IMR-90 (cell line): ENCODE results near the gene PGC. TPM values are rescaled to one million over a fixed set of nuclear protein-coding genes. Genes with fewer than 3 reads are reported as not detected.

Source experiments
- ATAC-seq: fragments of 200-7000 bp; cut with Tn5 transposase; 2 replicates; pipeline ENCODE4 v1.9.1; 2020; ENCODE audit warnings: low read depth, mild to moderate bottlenecking, moderate library complexity
- BruUV-seq: library from RNA; stranded (reverse); fragments of 400-500 nt; replicated peaks from 2 replicates; lab custom pipeline; 2021; lab: Mats Ljungman, UMichigan
- CTCF ChIA-PET: fragments of 300-600 bp; formaldehyde crosslinking; extraction: SDS; loops from one replicate; lab custom pipeline; 2021; ENCODE audit warnings: antibody characterized with exemption; lab: Yijun Ruan, JAX
- POLR2A ChIA-PET: fragments of 300-600 bp; sonication (Branson Sonifier 250); formaldehyde crosslinking; loops from one replicate; lab custom pipeline; 2022; ENCODE audit warnings: antibody characterized with exemption; ENCODE audit not compliant: unreplicated experiment; lab: Charles Lee
- DNase-seq: peaks from one replicate; pipeline ENCODE4 v3.0.0; 2013
- H2AFZ ChIP-seq: replicated peaks from 2 replicates; pipeline ENCODE3; 2013; ENCODE audit warnings: low read length, mild to moderate bottlenecking; ENCODE audit not compliant: poor library complexity
- H2AK5ac ChIP-seq: 2 replicates; pipeline ENCODE4 v1.6.1; 2013; ENCODE audit warnings: low read depth, low read length, inconsistent platforms
- H2AK9ac ChIP-seq: replicated peaks from 2 replicates; pipeline ENCODE3; 2013; ENCODE audit warnings: mild to moderate bottlenecking, low read depth, low read length, moderate library complexity; ENCODE audit not compliant: poor library complexity
- H2BK120ac ChIP-seq: 2 replicates; pipeline ENCODE4 v1.6.1; 2013; ENCODE audit warnings: low read depth, low read length, inconsistent platforms
- H2BK15ac ChIP-seq: 3 replicates; pipeline ENCODE4 v1.6.1; 2013; ENCODE audit warnings: low read depth, low read length, inconsistent platforms
- H2BK20ac ChIP-seq: 2 replicates; pipeline ENCODE4 v1.6.1; 2013; ENCODE audit warnings: low read depth, mild to moderate bottlenecking, inconsistent platforms, low read length, moderate library complexity
- H2BK5ac ChIP-seq: 2 replicates; pipeline ENCODE4 v1.6.1; 2013; ENCODE audit warnings: mild to moderate bottlenecking, low read depth, low read length, inconsistent platforms; ENCODE audit not compliant: poor library complexity, severe bottlenecking
- H3K14ac ChIP-seq: replicated peaks from 2 replicates; pipeline ENCODE4 v1.6.1; 2013; ENCODE audit warnings: low read depth, low read length, inconsistent platforms
- H3K18ac ChIP-seq: 2 replicates; pipeline ENCODE4 v1.6.1; 2013; ENCODE audit warnings: low read depth, low read length, control low read depth
- H3K23ac ChIP-seq: 2 replicates; pipeline ENCODE4 v1.6.1; 2013; ENCODE audit warnings: low read depth, low read length, inconsistent platforms
- H3K27ac ChIP-seq: 2 replicates; pipeline ENCODE4 v1.5.1; 2013; ENCODE audit warnings: mild to moderate bottlenecking, control low read depth, low read length; ENCODE audit not compliant: insufficient read depth
- H3K27me3 ChIP-seq: 2 replicates; pipeline ENCODE4 v1.6.1; 2013; ENCODE audit warnings: low read length; ENCODE audit not compliant: control insufficient read depth, insufficient read depth
- H3K36me3 ChIP-seq: 2 replicates; pipeline ENCODE4 v1.6.1; 2013; ENCODE audit warnings: low read length, mixed read lengths; ENCODE audit not compliant: control insufficient read depth, insufficient read depth
- H3K4ac ChIP-seq: 2 replicates; pipeline ENCODE4 v1.6.1; 2013; ENCODE audit warnings: low read depth, low read length, inconsistent platforms
- H3K4me1 ChIP-seq: 2 replicates; pipeline ENCODE4 v1.6.1; 2013; ENCODE audit warnings: low read length, mixed read lengths; ENCODE audit not compliant: control insufficient read depth, insufficient read depth
- H3K4me2 ChIP-seq: 2 replicates; pipeline ENCODE4 v1.6.1; 2013; ENCODE audit warnings: low read depth, mild to moderate bottlenecking, control low read depth, low read length, moderate library complexity
- H3K4me3 ChIP-seq: 2 replicates; pipeline ENCODE4 v1.5.1; 2013; ENCODE audit warnings: low read depth, mild to moderate bottlenecking, control low read depth, low read length, moderate library complexity; ENCODE audit not compliant: insufficient read depth
- H3K56ac ChIP-seq: 2 replicates; pipeline ENCODE4 v1.6.1; 2013; ENCODE audit warnings: low read length, inconsistent platforms; ENCODE audit not compliant: insufficient read depth; ENCODE audit errors: extremely low read depth
- H3K79me1 ChIP-seq, 2 experiments: 2 replicates each; pipeline ENCODE4 v1.6.1; 2013; ENCODE audit warnings: low read length in 2 of 2, inconsistent platforms in 1 of 2, low read depth in 1 of 2
- H3K9ac ChIP-seq: 2 replicates; pipeline ENCODE4 v1.6.1; 2013; ENCODE audit warnings: low read depth, low read length, control low read depth
- H3K9me1 ChIP-seq: 2 replicates; pipeline ENCODE4 v1.6.1; 2013; ENCODE audit warnings: low read length, inconsistent platforms; ENCODE audit not compliant: insufficient read depth
- H3K9me3 ChIP-seq: 2 replicates; pipeline ENCODE4 v1.6.1; 2013; ENCODE audit warnings: low read length; ENCODE audit not compliant: control insufficient read depth, insufficient read depth
- H4K20me1 ChIP-seq: 2 replicates; pipeline ENCODE4 v1.6.1; 2013; ENCODE audit warnings: low read length, inconsistent platforms; ENCODE audit not compliant: insufficient read depth
- H4K5ac ChIP-seq: 2 replicates; pipeline ENCODE4 v1.6.1; 2013; ENCODE audit warnings: mild to moderate bottlenecking, low read depth, low read length, control low read depth
- H4K8ac ChIP-seq, 2 experiments: 2 replicates each; pipeline ENCODE4 v1.6.1; 2013; ENCODE audit warnings: low read depth in 2 of 2, low read length in 2 of 2, control low read depth in 1 of 2, inconsistent platforms in 1 of 2
- H4K91ac ChIP-seq: 2 replicates; pipeline ENCODE4 v1.6.1; 2013; ENCODE audit warnings: low read depth, low read length, inconsistent platforms; ENCODE audit not compliant: insufficient read depth
- BHLHE40 ChIP-seq: fragments of 150-350 bp; IDR thresholded peaks from 2 replicates; pipeline ENCODE4 v1.6.1; 2016; ENCODE audit warnings: mild to moderate bottlenecking, low read depth, low read length
- CEBPB ChIP-seq: IDR thresholded peaks from 2 replicates; pipeline ENCODE4 v1.6.1; 2012; ENCODE audit warnings: low read depth, low read length, improper control_type of control experiment
- CHD1 ChIP-seq: IDR thresholded peaks from 2 replicates; pipeline ENCODE4 v1.6.1; 2012; ENCODE audit warnings: low read depth, low read length, improper control_type of control experiment
- CTCF ChIP-seq: conservative IDR thresholded peaks from 2 replicates; pipeline ENCODE4 v1.5.1; 2012; ENCODE audit warnings: mild to moderate bottlenecking, low read depth, low read length, improper control_type of control experiment
- ELK1 ChIP-seq: fragments of 150-350 bp; IDR thresholded peaks from 2 replicates; pipeline ENCODE4 v1.6.1; 2016; ENCODE audit warnings: low read depth, mild to moderate bottlenecking, low read length, moderate library complexity, borderline replicate concordance
- FOS ChIP-seq: fragments of 150-350 bp; IDR thresholded peaks from 2 replicates; pipeline ENCODE4 v1.6.1; 2016; ENCODE audit warnings: low read depth, low read length
- MAFK ChIP-seq: IDR thresholded peaks from 2 replicates; pipeline ENCODE4 v1.6.1; 2012; ENCODE audit warnings: low read depth, low read length, improper control_type of control experiment
- MAZ ChIP-seq: IDR thresholded peaks from 2 replicates; pipeline ENCODE4 v1.6.1; 2012; ENCODE audit warnings: low read depth, mild to moderate bottlenecking, low read length, improper control_type of control experiment, moderate library complexity, borderline replicate concordance
- MXI1 ChIP-seq: IDR thresholded peaks from 2 replicates; pipeline ENCODE4 v1.6.1; 2012; ENCODE audit warnings: low read depth, mild to moderate bottlenecking, low read length, moderate library complexity, borderline replicate concordance
- NFE2L2 ChIP-seq: fragments of 150-350 bp; IDR thresholded peaks from 2 replicates; pipeline ENCODE4 v1.6.1; 2016; ENCODE audit warnings: low read depth, mild to moderate bottlenecking, low read length
- POLR2A ChIP-seq: IDR thresholded peaks from 2 replicates; pipeline ENCODE4 v1.6.1; 2012; ENCODE audit warnings: mild to moderate bottlenecking, low read depth, low read length
- RAD21 ChIP-seq: IDR thresholded peaks from 2 replicates; pipeline ENCODE4 v1.6.1; 2012; ENCODE audit warnings: low read length, improper control_type of control experiment
- RCOR1 ChIP-seq: IDR thresholded peaks from 2 replicates; pipeline ENCODE4 v1.6.1; 2012; ENCODE audit warnings: mild to moderate bottlenecking, low read length, improper control_type of control experiment; ENCODE audit not compliant: insufficient replicate concordance
- RFX5 ChIP-seq: IDR thresholded peaks from 2 replicates; pipeline ENCODE4 v1.8.0; 2012; ENCODE audit warnings: low read depth, mild to moderate bottlenecking, low read length, moderate library complexity
- SMC3 ChIP-seq: fragments of 150-350 bp; IDR thresholded peaks from 2 replicates; pipeline ENCODE4 v1.6.1; 2016; ENCODE audit warnings: low read depth, mild to moderate bottlenecking, antibody characterized with exemption, low read length, moderate library complexity
- dilution Hi-C: fragments of 300-500 bp; cut with HindIII; formaldehyde crosslinking; loops from one replicate; pipeline ENCODE4 v1.14.3; 2018; ENCODE audit warnings: low sequenced_read_pairs; ENCODE audit not compliant: unreplicated experiment
- in situ Hi-C: fragments of 300-500 bp; cut with MboI; formaldehyde crosslinking; loops from 3 replicates; pipeline ENCODE4 v1.14.3; 2019; ENCODE audit warnings: low sequenced_read_pairs, inconsistent platforms, mixed read lengths
- intact Hi-C: fragments of 100-400 bp; cut with micrococcal nuclease; formaldehyde crosslinking; loops from 2 replicates; pipeline ENCODE4 v1.10.0; 2022
- polyA plus RNA-seq, 3 experiments: library from polyadenylated mRNA; depleted of rRNA; stranded (reverse); fragments of >200 nt; gene quantifications; 2 replicates each; pipeline ENCODE4 v1.2.3, GENCODE V29; 2012; ENCODE audit warnings: low replicate concordance in 1 of 3
- total RNA-seq: library from RNA; depleted of rRNA; stranded (reverse); fragments of >200 nt; gene quantifications from 2 replicates; pipeline ENCODE4 v1.2.3, GENCODE V29; 2012
- TF ChIP-seq, protein P1 (sequence below): fragments of 150-350 bp; IDR thresholded peaks from 2 replicates; pipeline ENCODE4 v1.6.1; 2017; ENCODE audit warnings: mild to moderate bottlenecking, antibody characterized with exemption, low read length, low read depth

The PGC gene
- total and polyA plus RNA-seq, 2 of the 4 experiments (the other 2 are of a cell fraction), result not detected

DNA sequence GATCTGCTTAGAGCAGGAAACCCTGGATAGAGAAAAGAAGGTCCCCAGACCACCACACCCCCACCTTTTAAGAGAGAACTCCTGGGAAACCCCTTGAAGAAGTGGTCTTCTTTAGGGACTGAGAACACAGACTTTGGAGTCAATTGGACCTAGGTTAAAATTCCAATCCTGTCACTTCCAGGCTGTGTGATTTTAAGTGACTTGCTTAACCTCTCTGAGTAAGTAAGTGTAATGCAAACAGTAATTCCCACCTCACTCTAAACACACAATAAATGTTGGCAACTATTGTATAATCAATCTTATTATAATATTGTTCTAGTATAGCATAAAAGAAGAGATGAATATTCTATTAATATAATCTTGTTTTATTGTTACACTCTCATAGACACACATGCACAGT is 15.0 kb downstream of the PGC start:
- ATAC-seq (no peak), DNase-seq (no peak)
- no peaks in the 10 kb centered on the region for H3K27me3 ChIP-seq
- no peak overlapping the region for H4K5ac ChIP-seq
- no peak overlapping the region for H2BK15ac ChIP-seq
- H3K79me1 ChIP-seq, result peaks cover 6 to 23% of the 10 kb centered on the region in 2 experiments; a peak in 2 of 4 replicates
- no peak for TF ChIP-seq MAFK
- TF ChIP-seq BHLHE40, result no peak
- TF ChIP-seq SMC3, result no peak
- TF ChIP-seq ELK1, result no peak
- TF ChIP-seq FOS, result no peak
- TF ChIP-seq, protein P1, sequence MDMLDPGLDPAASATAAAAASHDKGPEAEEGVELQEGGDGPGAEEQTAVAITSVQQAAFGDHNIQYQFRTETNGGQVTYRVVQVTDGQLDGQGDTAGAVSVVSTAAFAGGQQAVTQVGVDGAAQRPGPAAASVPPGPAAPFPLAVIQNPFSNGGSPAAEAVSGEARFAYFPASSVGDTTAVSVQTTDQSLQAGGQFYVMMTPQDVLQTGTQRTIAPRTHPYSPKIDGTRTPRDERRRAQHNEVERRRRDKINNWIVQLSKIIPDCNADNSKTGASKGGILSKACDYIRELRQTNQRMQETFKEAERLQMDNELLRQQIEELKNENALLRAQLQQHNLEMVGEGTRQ, result no peak
- no peak for TF ChIP-seq CTCF
- TF ChIP-seq RFX5, result no peak
- no peak for TF ChIP-seq RCOR1
- TF ChIP-seq MAZ, result no peak
- no peak for TF ChIP-seq CHD1
- TF ChIP-seq CEBPB, result no peak
- no peak for TF ChIP-seq NFE2L2
- no peak for TF ChIP-seq POLR2A
- no peak for TF ChIP-seq RAD21
- no peak for TF ChIP-seq MXI1
- H3K36me3 ChIP-seq, result no peaks in the 10 kb centered on the region
- intact Hi-C loops (no loop called here), in situ Hi-C loops (no loop called here), dilution Hi-C loops (no loop called here)
- no peak overlapping the region for H3K18ac ChIP-seq
- no peak overlapping the region for H3K4ac ChIP-seq
- no peak overlapping the region for H2AK9ac ChIP-seq
- no peak overlapping the region for H4K91ac ChIP-seq
- H3K4me2 ChIP-seq, result no peak overlapping the region
- no peak overlapping the region for H2AFZ ChIP-seq
- ChIA-PET POLR2A (no interaction called here), CTCF (no interaction called here)
- peaks cover 9% of the 10 kb centered on the region; the same call in 1 of the 2 replicates for H3K9me1 ChIP-seq
- no peak overlapping the region for H3K9ac ChIP-seq
- H4K20me1 ChIP-seq, result no peaks in the 10 kb centered on the region
- H3K9me3 ChIP-seq, result no peaks in the 10 kb centered on the region
- H2BK20ac ChIP-seq, result no peak overlapping the region
- H3K4me1 ChIP-seq, result peaks cover 18% of the 10 kb centered on the region
- H2BK120ac ChIP-seq, result no peak overlapping the region
- H3K56ac ChIP-seq, result no peak overlapping the region
- no peak overlapping the region for H4K8ac ChIP-seq
- H2BK5ac ChIP-seq, result peak overlapping the region; percentile 2
- no peak overlapping the region for H3K27ac ChIP-seq
- no peak overlapping the region for H3K23ac ChIP-seq
- H2AK5ac ChIP-seq, result no peak overlapping the region
- H3K4me3 ChIP-seq, result no peak overlapping the region
- H3K14ac ChIP-seq, result no peak overlapping the region
- BruUV-seq, result no TSS peak
